PC-9 (cell line): Measurements from ENCODE around the gene P2RX6. TPM values are rescaled to one million over a fixed set of nuclear protein-coding genes. Genes with fewer than 3 reads are reported as not detected.

Experiments used
- BruUV-seq: library from RNA; stranded (reverse); fragments of 400-500 nt; replicated peaks from 2 replicates; lab custom pipeline; 2021; lab: Mats Ljungman, UMichigan
- CTCF ChIA-PET: fragments of 300-600 bp; sonication (Branson Sonifier 250); formaldehyde crosslinking; loops from one replicate; lab custom pipeline; 2022; ENCODE audit warnings: antibody characterized with exemption; lab: Charles Lee
- POLR2A ChIA-PET: fragments of 300-600 bp; sonication (Branson Sonifier 250); formaldehyde crosslinking; loops from one replicate; lab custom pipeline; 2022; ENCODE audit warnings: antibody characterized with exemption; ENCODE audit not compliant: unreplicated experiment; lab: Charles Lee
- DNase-seq, 2 experiments: peaks; one replicate each; pipeline versions ENCODE4 v3.0.0 to v3.0.0-alpha.2; 2015 to 2022; ENCODE audit warnings: mixed read lengths in 1 of 2
- H2AFZ ChIP-seq: fragments of 200-600 bp; sonication (generic); 2 replicates; pipeline ENCODE4 v1.8.1; 2017; ENCODE audit warnings: antibody characterized with exemption
- H3F3A ChIP-seq: fragments of 200-600 bp; sonication (generic); 2 replicates; pipeline ENCODE4 v1.8.1; 2017; ENCODE audit warnings: antibody characterized with exemption, mild to moderate bottlenecking, low read depth; ENCODE audit not compliant: insufficient read depth
- H3K27ac ChIP-seq: fragments of 200-600 bp; sonication (generic); 2 replicates; pipeline ENCODE4 v1.6.1; 2016; ENCODE audit warnings: mixed run types
- H3K27me3 ChIP-seq: fragments of 200-600 bp; sonication (generic); 2 replicates; pipeline ENCODE4 v1.6.1; 2016; ENCODE audit warnings: low read depth, mixed run types; ENCODE audit not compliant: insufficient read depth
- H3K36me3 ChIP-seq: fragments of 200-600 bp; sonication (generic); 2 replicates; pipeline ENCODE4 v1.6.1; 2016; ENCODE audit warnings: low read depth, mixed run types
- H3K4me1 ChIP-seq: fragments of 200-600 bp; sonication (generic); replicated peaks from 2 replicates; pipeline ENCODE4 v1.6.1; 2016; ENCODE audit warnings: mixed run types; ENCODE audit not compliant: insufficient read depth
- H3K4me2 ChIP-seq: fragments of 200-600 bp; sonication (generic); 2 replicates; pipeline ENCODE4 v1.6.1; 2017; ENCODE audit warnings: mixed run types
- H3K4me3 ChIP-seq: fragments of 200-600 bp; sonication (generic); 2 replicates; pipeline ENCODE4 v1.6.1; 2016; ENCODE audit warnings: mixed run types
- H3K79me2 ChIP-seq: fragments of 200-600 bp; sonication (generic); 2 replicates; pipeline ENCODE4 v1.6.1; 2017; ENCODE audit warnings: low read depth, mixed run types
- H3K9me2 ChIP-seq: fragments of 200-600 bp; sonication (generic); 2 replicates; pipeline ENCODE4 v1.8.1; 2017; ENCODE audit warnings: mild to moderate bottlenecking; ENCODE audit not compliant: insufficient read depth
- H3K9me3 ChIP-seq: fragments of 200-600 bp; sonication (generic); 2 replicates; pipeline ENCODE4 v1.8.1; 2016; ENCODE audit warnings: low read depth; ENCODE audit not compliant: insufficient read depth
- H4K20me1 ChIP-seq: fragments of 200-600 bp; sonication (generic); 2 replicates; pipeline ENCODE4 v1.8.1; 2017; ENCODE audit not compliant: insufficient read depth
- CTCF ChIP-seq: fragments of 200-600 bp; sonication (generic); conservative IDR thresholded peaks from 2 replicates; pipeline ENCODE4 v1.6.1; 2017; ENCODE audit warnings: mixed run types, antibody characterized with exemption, mild to moderate bottlenecking, moderate library complexity
- EZH2 ChIP-seq: fragments of 200-600 bp; sonication (generic); IDR thresholded peaks from 2 replicates; pipeline ENCODE4 v1.8.0; 2017; ENCODE audit warnings: antibody characterized with exemption, low read depth
- intact Hi-C: fragments of 100-400 bp; cut with micrococcal nuclease; formaldehyde crosslinking; loops from one replicate; pipeline ENCODE4 v1.10.0; 2022; ENCODE audit not compliant: unreplicated experiment
- total RNA-seq: library from RNA; stranded (reverse); gene quantifications from 2 replicates; pipeline ENCODE4 v1.2.3, GENCODE V29; 2021

Gene P2RX6
- total RNA-seq, 1 experiment from 2014 or later: 2.7 TPM

- H4K20me1 ChIP-seq: no peaks in the 10 kb centered on the region
- peaks cover 10% of the 10 kb centered on the region for H3F3A ChIP-seq
- H3K4me3 ChIP-seq: no peak overlapping the region
- no peak overlapping the region for H2AFZ ChIP-seq
- H3K27ac ChIP-seq: no peak overlapping the region
- H3K9me3 ChIP-seq: no peaks in the 10 kb centered on the region
- no peaks in the 10 kb centered on the region for H3K79me2 ChIP-seq
- H3K4me1 ChIP-seq: peaks cover 8% of the 10 kb centered on the region
- H3K9me2 ChIP-seq: no peaks in the 10 kb centered on the region
- ChIA-PET CTCF (no interaction called here), POLR2A (interaction anchor here (0.9 kb wide), 1 partner anchor 11 kb away, joined by 7 read pairs; no protein-coding TSS in a partner anchor)
- no peaks in the 10 kb centered on the region for H3K27me3 ChIP-seq
- TF ChIP-seq EZH2 (no peak), CTCF (no peak)
- no TSS peak for BruUV-seq
- H3K36me3 ChIP-seq: no peaks in the 10 kb centered on the region
- no peak for DNase-seq
- H3K4me2 ChIP-seq: no peak overlapping the region
- intact Hi-C loops: no loop called here
These were observed 18.1 kb downstream of the P2RX6 start for GRCh38 chr22:21032868-21033688.

- ChIA-PET CTCF (no interaction called here), POLR2A (no interaction called here)
- intact Hi-C loops: no loop called here
- H3K27me3 ChIP-seq: no peaks in the 10 kb centered on the region
- H3K79me2 ChIP-seq: no peaks in the 10 kb centered on the region
- H4K20me1 ChIP-seq: no peaks in the 10 kb centered on the region
- H2AFZ ChIP-seq: no peak overlapping the region
- H3K9me3 ChIP-seq: no peaks in the 10 kb centered on the region
- H3K4me2 ChIP-seq: no peak overlapping the region
- no peaks in the 10 kb centered on the region for H3K9me2 ChIP-seq
- DNase-seq: no peak
- H3K36me3 ChIP-seq: no peaks in the 10 kb centered on the region
- H3F3A ChIP-seq: peaks cover 16% of the 10 kb centered on the region
- BruUV-seq: no TSS peak
- peaks cover 12% of the 10 kb centered on the region for H3K4me1 ChIP-seq
- H3K27ac ChIP-seq: no peak overlapping the region
- H3K4me3 ChIP-seq: no peak overlapping the region
- TF ChIP-seq EZH2 (no peak), CTCF (no peak)
These were observed 18.9 kb downstream of the P2RX6 start for GRCh38 chr22:21033895-21034294.

GRCh38 chr22:21034989-21035388, 20.0 kb downstream of the P2RX6 start:
- Histone ChIP-seq H3K4me1 (peaks cover 12% of the 10 kb centered on the region), H3K4me3 (no peak overlapping the region), H3K4me2 (no peak overlapping the region), H3K79me2 (no peaks in the 10 kb centered on the region), H3K9me3 (no peaks in the 10 kb centered on the region), H3K9me2 (no peaks in the 10 kb centered on the region), H3K27ac (no peak overlapping the region), H2AFZ (no peak overlapping the region), H3F3A (peaks cover 16% of the 10 kb centered on the region), H3K36me3 (no peaks in the 10 kb centered on the region), H4K20me1 (no peaks in the 10 kb centered on the region), H3K27me3 (no peaks in the 10 kb centered on the region)
- TF ChIP-seq EZH2 (no peak), CTCF (no peak)
- ChIA-PET CTCF (no interaction called here), POLR2A (no interaction called here)
- DNase-seq: no peak
- intact Hi-C loops: no loop called here
- no TSS peak for BruUV-seq
